A549 (cell line): ENCODE measurements around the gene ARID1B. TPM values are rescaled to one million over a fixed set of nuclear protein-coding genes. Genes with fewer than 3 reads are reported as not detected.

Experiments
- ATAC-seq, 2 experiments: fragments of 200-7000 bp in 1 of 2; fragments of >200 bp in 1 of 2; cut with Nextera tagmentation in 1 of 2; cut with Tn5 transposase in 1 of 2; 3 replicates each; pipeline versions ENCODE4 v1.8.0 to v1.9.1; 2018 to 2020; ENCODE audit warnings: mild to moderate bottlenecking in 1 of 2, moderate library complexity in 1 of 2
- CTCF ChIA-PET: fragments of 300-600 bp; sonication (Branson Sonifier 250); formaldehyde crosslinking; extraction: SDS; loops from one replicate; lab custom pipeline; 2021; ENCODE audit warnings: antibody characterized with exemption, inconsistent platforms; lab: Yijun Ruan, JAX
- POLR2A ChIA-PET: fragments of 350-600 bp; formaldehyde crosslinking; extraction: SDS; loops from one replicate; lab custom pipeline; 2021; ENCODE audit warnings: antibody characterized with exemption, inconsistent platforms; lab: Yijun Ruan, JAX
- DNase-seq, 2 experiments: peaks; one replicate each; pipeline versions ENCODE4 v3.0.0 to v3.0.0-alpha.2; 2011 to 2016; ENCODE audit warnings: low read depth in 1 of 2, low spot score in 1 of 2
- FAIRE-seq: peaks from 2 replicates; lab custom pipeline; 2011; peaks lifted over from hg19 to GRCh38; lab: Jason Lieb, UNC
- H3K27ac ChIP-seq, 2 experiments: fragments of >200 bp; sonication (Bioruptor Twin); formaldehyde crosslinking; 3 replicates each; pipeline ENCODE4 v1.5.1; 2016 to 2017
- H3K4me1 ChIP-seq: fragments of >200 bp; sonication (Bioruptor Twin); formaldehyde crosslinking; 3 replicates; pipeline ENCODE4 v1.6.1; 2016
- H3K4me2 ChIP-seq: fragments of >200 bp; sonication (Bioruptor Twin); formaldehyde crosslinking; 3 replicates; pipeline ENCODE4 v1.6.1; 2016
- H3K4me3 ChIP-seq: fragments of >200 bp; sonication (Bioruptor Twin); formaldehyde crosslinking; 3 replicates; pipeline ENCODE4 v1.5.1; 2016
- H3K9me3 ChIP-seq: fragments of >200 bp; sonication (Bioruptor Twin); formaldehyde crosslinking; 3 replicates; pipeline ENCODE4 v1.6.1; 2016
- BHLHE40 ChIP-seq: IDR thresholded peaks from 2 replicates; pipeline ENCODE4 v1.6.1; 2012; ENCODE audit warnings: low read depth, low read length, inconsistent platforms
- CBX2 ChIP-seq: fragments of 200-600 bp; sonication (generic); IDR thresholded peaks from 2 replicates; pipeline ENCODE4 v1.6.1; 2016; ENCODE audit warnings: low read depth, mild to moderate bottlenecking, borderline replicate concordance
- CBX8 ChIP-seq: fragments of 200-600 bp; sonication (generic); IDR thresholded peaks from 2 replicates; pipeline ENCODE4 v1.6.1; 2016
- CEBPB ChIP-seq, 2 experiments: fragments of >200 bp in 1 of 2; sonication (Bioruptor Twin) in 1 of 2; formaldehyde crosslinking in 1 of 2; IDR thresholded peaks; 2 replicates each; pipeline ENCODE4 v1.6.1; 2012 to 2016
- CHD2 ChIP-seq: fragments of 150-350 bp; IDR thresholded peaks from 2 replicates; pipeline ENCODE4 v1.6.1; 2014; ENCODE audit warnings: low read length; ENCODE audit not compliant: partially characterized antibody
- CHD4 ChIP-seq: fragments of 200-600 bp; sonication (generic); IDR thresholded peaks from 2 replicates; pipeline ENCODE4 v1.6.1; 2016; ENCODE audit warnings: antibody characterized with exemption, mild to moderate bottlenecking, borderline replicate concordance
- CTCF ChIP-seq: fragments of >200 bp; sonication (Bioruptor Twin); formaldehyde crosslinking; IDR thresholded peaks from 3 replicates; pipeline ENCODE4 v1.5.1; 2016
- E2F6 ChIP-seq: IDR thresholded peaks from 2 replicates; pipeline ENCODE4 v1.6.1; 2012; ENCODE audit warnings: low read depth, borderline replicate concordance
- EHF ChIP-seq: fragments of 250-450 bp; sonication (Bioruptor Pico); IDR thresholded peaks from 2 replicates; pipeline ENCODE4 v1.5.0; 2020; ENCODE audit warnings: mild to moderate bottlenecking
- EHMT2 ChIP-seq: fragments of 200-600 bp; sonication (generic); IDR thresholded peaks from 2 replicates; pipeline ENCODE4 v1.6.1; 2016; ENCODE audit warnings: antibody characterized with exemption, low read depth, mild to moderate bottlenecking, moderate library complexity
- ELK1 ChIP-seq: fragments of 150-350 bp; IDR thresholded peaks from 2 replicates; pipeline ENCODE4 v1.6.1; 2014; ENCODE audit warnings: low read depth, mild to moderate bottlenecking, low read length
- FOSB ChIP-seq: fragments of 250-450 bp; sonication (Bioruptor Pico); IDR thresholded peaks from 2 replicates; pipeline ENCODE4 v1.5.0; 2020; ENCODE audit warnings: mild to moderate bottlenecking, moderate library complexity
- FOSL2 ChIP-seq, 2 experiments: fragments of 450-650 bp in 1 of 2; fragments of >200 bp in 1 of 2; sonication (Bioruptor Twin) in 1 of 2; formaldehyde crosslinking; IDR thresholded peaks; 2 replicates each; pipeline versions ENCODE4 v1.5.0 to v1.6.1; 2016 to 2020; ENCODE audit warnings: mild to moderate bottlenecking in 1 of 2, moderate library complexity in 1 of 2
- GATA3 ChIP-seq: IDR thresholded peaks from 2 replicates; pipeline ENCODE4 v1.6.1; 2012; ENCODE audit warnings: borderline replicate concordance
- HES2 ChIP-seq: fragments of >200 bp; sonication (Bioruptor Twin); formaldehyde crosslinking; IDR thresholded peaks from 2 replicates; pipeline ENCODE4 v1.6.1; 2016
- HOXA7 ChIP-seq: fragments of 250-450 bp; sonication (Bioruptor Pico); IDR thresholded peaks from 2 replicates; pipeline ENCODE4 v1.5.0; 2020; ENCODE audit warnings: mild to moderate bottlenecking, moderate library complexity
- JUN ChIP-seq, 2 experiments: fragments of >200 bp; sonication (Bioruptor Twin); formaldehyde crosslinking; IDR thresholded peaks; 2 replicates in 1 of 2; 3 replicates in 1 of 2; pipeline ENCODE4 v1.6.1; 2016 to 2017
- JUNB ChIP-seq: fragments of >200 bp; sonication (Bioruptor Twin); formaldehyde crosslinking; IDR thresholded peaks from 2 replicates; pipeline ENCODE4 v1.6.1; 2016
- KDM5A ChIP-seq: fragments of 200-600 bp; sonication (generic); IDR thresholded peaks from 2 replicates; pipeline ENCODE4 v1.6.1; 2016; ENCODE audit warnings: antibody characterized with exemption, mild to moderate bottlenecking
- MAX ChIP-seq: IDR thresholded peaks from 2 replicates; pipeline ENCODE4 v1.6.1; 2012
- MAZ ChIP-seq: fragments of 150-350 bp; IDR thresholded peaks from 2 replicates; pipeline ENCODE4 v1.6.1; 2014; ENCODE audit warnings: antibody characterized with exemption, low read depth, low read length, borderline replicate concordance
- MYC ChIP-seq: IDR thresholded peaks from 2 replicates; pipeline ENCODE4 v1.6.1; 2012; ENCODE audit warnings: mild to moderate bottlenecking, inconsistent platforms, low read length, improper control_type of control experiment, borderline replicate concordance
- RCOR1 ChIP-seq: fragments of 150-350 bp; IDR thresholded peaks from 2 replicates; pipeline ENCODE4 v1.6.1; 2014; ENCODE audit warnings: antibody characterized with exemption, low read length, low read depth
- RNF2 ChIP-seq: fragments of 200-600 bp; sonication (generic); IDR thresholded peaks from 2 replicates; pipeline ENCODE4 v1.6.1; 2016; ENCODE audit warnings: low read depth, mild to moderate bottlenecking, antibody characterized with exemption, moderate library complexity, borderline replicate concordance
- TP53 ChIP-seq: fragments of 250-450 bp; sonication (Bioruptor Pico); IDR thresholded peaks from 2 replicates; pipeline ENCODE4 v1.5.0; 2021; ENCODE audit warnings: mild to moderate bottlenecking, moderate library complexity
- ZC3H11A ChIP-seq: fragments of 450-650 bp; IDR thresholded peaks from 2 replicates; pipeline ENCODE4 v1.6.1; 2014; ENCODE audit warnings: antibody characterized with exemption, mild to moderate bottlenecking
- ZNF302 ChIP-seq: fragments of 250-450 bp; sonication (Bioruptor Pico); IDR thresholded peaks from 2 replicates; pipeline ENCODE4 v1.9.0; 2021; ENCODE audit warnings: inconsistent platforms, mild to moderate bottlenecking, moderate library complexity
- WGBS: methylation state at CpG from one replicate; pipeline ENCODE4 v1.1.6; 2017; ENCODE audit errors: missing lambda C conversion rate; 5-methylcytosine and 5-hydroxymethylcytosine counted together
- polyA plus RNA-seq, 4 experiments: library from polyadenylated mRNA; depleted of rRNA in 3 of 4; stranded (reverse); fragments of >200 nt; fragmentation: RNase III in 1 of 4; extraction: RNeasy Plus Mini Kit Qiagen cat#74134 plus additional on column Dnase treatment in 1 of 4; gene quantifications; 2 replicates in 3 of 4; 3 replicates in 1 of 4; pipeline ENCODE4 v1.2.3, GENCODE V29; 2011 to 2017

ARID1B gene
- polyA plus RNA-seq, 2 of the 4 experiments (the other 2 are of a cell fraction) = 13.5 to 16.3 TPM

GRCh38 chr6:157155804-157156203 lies 378.6 kb downstream of the ARID1B start:
- Histone ChIP-seq H3K4me3 (no peak overlapping the region), H3K27ac (no peak overlapping the region), H3K9me3 (no peaks in the 10 kb centered on the region), H3K4me1 (peaks cover 12% of the 10 kb centered on the region; the same call in 1 of the 3 replicates), H3K4me2 (no peak overlapping the region)
- ATAC-seq = no peak
- ChIA-PET POLR2A (no interaction called here), CTCF (interaction anchor here (1.2 kb wide), 2 partner anchors 9 to 29 kb away, joined by 3 to 4 read pairs; no protein-coding TSS in a partner anchor)
- WGBS = 90% methylated on average over 3 of the region's 3 CpGs
- no peak for DNase-seq
- TF ChIP-seq BHLHE40 (no peak), EHMT2 (no peak), RNF2 (no peak), MAX (no peak), CHD2 (no peak), CBX2 (no peak), ELK1 (no peak), GATA3 (no peak), CTCF (no peak)
- FAIRE-seq = no peak

- TF ChIP-seq MAZ = no peak
- no peak for TF ChIP-seq CHD4
- TF ChIP-seq JUN (IDR thresholded peaks at IDR 0.05) = no peak
- no peak for TF ChIP-seq CEBPB (IDR thresholded peaks at IDR 0.05)
- TF ChIP-seq CBX8 = no peak
- no peak for TF ChIP-seq MYC
- no peak for TF ChIP-seq EHF (CRISPR knock-in tag)
- no peak for TF ChIP-seq FOSB (CRISPR knock-in tag)
- no peak for TF ChIP-seq FOSL2 (IDR thresholded peaks at IDR 0.05)
- no peak for TF ChIP-seq FOSL2 (CRISPR knock-in tag; IDR thresholded peaks at IDR 0.05)
- TF ChIP-seq KDM5A = no peak
- no peak for TF ChIP-seq JUNB
- TF ChIP-seq HES2 = no peak
- no peak for TF ChIP-seq ZC3H11A
- TF ChIP-seq E2F6 = no peak
- no peak for TF ChIP-seq HOXA7 (CRISPR knock-in tag)
- TF ChIP-seq RCOR1 = no peak
- TF ChIP-seq ZNF302 (CRISPR knock-in tag) = no peak
- TF ChIP-seq TP53 (CRISPR knock-in tag) = no peak
- FAIRE-seq = no peak
- Histone ChIP-seq H3K4me1 (no peaks in the 10 kb centered on the region), H3K27ac (no peak overlapping the region), H3K4me3 (no peak overlapping the region), H3K9me3 (no peaks in the 10 kb centered on the region), H3K4me2 (no peak overlapping the region)
- DNase-seq = no peak
- no peak for ATAC-seq
- 91% methylated on average over 9 of the region's 9 CpGs for WGBS
- POLR2A ChIA-PET = no interaction called here
- CTCF ChIA-PET = interaction anchor here (1.1 to 1.2 kb wide), 2 partner anchors 27 kb away, joined by 3 to 4 read pairs; no protein-coding TSS in a partner anchor
These were observed 380.1 kb downstream of the ARID1B start for GRCh38 chr6:157157258-157157657.
